Fibroblast of pulmonary artery (primary cell): ENCODE results near the gene HABP2.

Experiments used
- DNase-seq: peaks from one replicate; pipeline ENCODE4 v3.0.0-alpha.2; 2010; ENCODE audit warnings: low read depth
- H3K4me3 ChIP-seq: replicated peaks from 2 replicates; pipeline ENCODE4 v1.5.1; 2011; ENCODE audit warnings: low read depth, mild to moderate bottlenecking, control low read depth, low read length, moderate library complexity
- CTCF ChIP-seq: IDR thresholded peaks from 2 replicates; pipeline ENCODE4 v1.5.1; 2011; ENCODE audit warnings: mild to moderate bottlenecking, control low read depth, low read length, inconsistent platforms; ENCODE audit errors: missing control alignments

Gene HABP2

GRCh38 chr10:113622831-113623230 is 70.0 kb downstream of the HABP2 start:
- no peak overlapping the region for H3K4me3 ChIP-seq
- TF ChIP-seq CTCF: no peak
- DNase-seq: no peak

- DNase-seq: no peak
- no peak overlapping the region for H3K4me3 ChIP-seq
- TF ChIP-seq CTCF: no peak
Measured at GRCh38 chr10:113625461-113626186, 72.8 kb downstream of the HABP2 start.

GRCh38 chr10:113626809-113627355 is 74.0 kb downstream of the HABP2 start:
- DNase-seq: no peak
- no peak overlapping the region for H3K4me3 ChIP-seq
- TF ChIP-seq CTCF: no peak

GRCh38 chr10:113627836-113628235 is 75.0 kb downstream of the HABP2 start:
- no peak for TF ChIP-seq CTCF
- H3K4me3 ChIP-seq: no peak overlapping the region
- no peak for DNase-seq

GRCh38 chr10:113628607-113629153 is 75.8 kb downstream of the HABP2 start:
- TF ChIP-seq CTCF: no peak
- H3K4me3 ChIP-seq: no peak overlapping the region
- no peak for DNase-seq

GRCh38 chr10:113630929-113631533 is 78.2 kb downstream of the HABP2 start:
- DNase-seq: no peak
- no peak overlapping the region for H3K4me3 ChIP-seq
- TF ChIP-seq CTCF: no peak
